Stimulated activated naive CD8-positive, alpha-beta T cell treated with anti-CD3 and anti-CD28 coated beads, Interleukin-15, amount 100 ng/mL, for 72 hours (primary cell): ENCODE measurements around the gene PHC2.

Experiments
- ATAC-seq: fragments of 150-1000 bp; cut with Tn5 transposase; 2 replicates; pipeline ENCODE4 v1.10.0; 2021; ENCODE audit warnings: mild to moderate bottlenecking, moderate library complexity
- DNase-seq, 2 donors: peaks; one replicate each; pipeline ENCODE4 v3.0.0; 2021 to 2022
- H3K27ac Mint-ChIP-seq, 2 donors: one replicate each; pipeline ENCODE4 v1.8.0; 2022; ENCODE audit warnings: mild to moderate bottlenecking in 2 of 2, mixed read lengths in 2 of 2, moderate library complexity in 2 of 2
- H3K27me3 Mint-ChIP-seq: one replicate; pipeline ENCODE4 v1.8.0; 2022; ENCODE audit warnings: mixed read lengths
- H3K4me1 Mint-ChIP-seq: one replicate; pipeline ENCODE4 v1.8.0; 2022; ENCODE audit warnings: mild to moderate bottlenecking, mixed read lengths
- H3K4me3 Mint-ChIP-seq, 2 donors: one replicate each; pipeline ENCODE4 v1.8.0; 2022; ENCODE audit warnings: mild to moderate bottlenecking in 2 of 2, mixed read lengths in 2 of 2, moderate library complexity in 1 of 2
- H3K9me3 Mint-ChIP-seq, 2 donors: one replicate each; pipeline ENCODE4 v1.8.0; 2022; ENCODE audit warnings: mixed read lengths in 2 of 2

Gene PHC2

GRCh38 chr1:33275195-33275594 is 155.7 kb downstream of the PHC2 start:
- ATAC-seq (no peak), DNase-seq (no peak)
- Mint-ChIP-seq H3K9me3 (no peaks in the 10 kb centered on the region), H3K27ac (no peak overlapping the region), H3K4me3 (no peak overlapping the region), H3K27me3 (no peaks in the 10 kb centered on the region), H3K4me1 (peaks cover 23% of the 10 kb centered on the region)

- H3K4me3 Mint-ChIP-seq: no peak overlapping the region
- ATAC-seq: no peak
- no peak for DNase-seq
- peaks cover 23% of the 10 kb centered on the region for H3K4me1 Mint-ChIP-seq
- H3K27me3 Mint-ChIP-seq: no peaks in the 10 kb centered on the region
- H3K27ac Mint-ChIP-seq: no peak overlapping the region
- H3K9me3 Mint-ChIP-seq: no peaks in the 10 kb centered on the region
Observed at GRCh38 chr1:33274446-33274845, 156.4 kb downstream of the PHC2 start.

- H3K27me3 Mint-ChIP-seq: no peaks in the 10 kb centered on the region
- H3K27ac Mint-ChIP-seq: no peak overlapping the region
- peaks cover 23% of the 10 kb centered on the region for H3K4me1 Mint-ChIP-seq
- ATAC-seq: no peak
- no peak overlapping the region for H3K4me3 Mint-ChIP-seq
- DNase-seq: peak in 1 of 2 donors; percentile 4
- H3K9me3 Mint-ChIP-seq: no peaks in the 10 kb centered on the region
Observed at GRCh38 chr1:33273961-33274371, 156.9 kb downstream of the PHC2 start.
